IMR-90 (cell line): ENCODE results near the gene FOXD3.

Experiments
- BHLHE40 ChIP-seq: fragments of 150-350 bp; IDR thresholded peaks from 2 replicates; pipeline ENCODE4 v1.6.1; 2016; ENCODE audit warnings: mild to moderate bottlenecking, low read depth, low read length
- MAZ ChIP-seq: IDR thresholded peaks from 2 replicates; pipeline ENCODE4 v1.6.1; 2012; ENCODE audit warnings: low read depth, mild to moderate bottlenecking, low read length, improper control_type of control experiment, moderate library complexity, borderline replicate concordance
- NFE2L2 ChIP-seq: fragments of 150-350 bp; IDR thresholded peaks from 2 replicates; pipeline ENCODE4 v1.6.1; 2016; ENCODE audit warnings: low read depth, mild to moderate bottlenecking, low read length
- POLR2A ChIP-seq: IDR thresholded peaks from 2 replicates; pipeline ENCODE4 v1.6.1; 2012; ENCODE audit warnings: mild to moderate bottlenecking, low read depth, low read length
- RAD21 ChIP-seq: IDR thresholded peaks from 2 replicates; pipeline ENCODE4 v1.6.1; 2012; ENCODE audit warnings: low read length, improper control_type of control experiment
- RCOR1 ChIP-seq: IDR thresholded peaks from 2 replicates; pipeline ENCODE4 v1.6.1; 2012; ENCODE audit warnings: mild to moderate bottlenecking, low read length, improper control_type of control experiment; ENCODE audit not compliant: insufficient replicate concordance
- TF ChIP-seq, protein P1 (sequence below): conservative IDR thresholded peaks from 2 replicates; pipeline ENCODE4 v1.5.1; 2012; ENCODE audit warnings: mild to moderate bottlenecking, low read depth, low read length, improper control_type of control experiment
- TF ChIP-seq, protein P2 (sequence below): fragments of 150-350 bp; IDR thresholded peaks from 2 replicates; pipeline ENCODE4 v1.6.1; 2016; ENCODE audit warnings: low read depth, mild to moderate bottlenecking, low read length, moderate library complexity, borderline replicate concordance

DNA sequence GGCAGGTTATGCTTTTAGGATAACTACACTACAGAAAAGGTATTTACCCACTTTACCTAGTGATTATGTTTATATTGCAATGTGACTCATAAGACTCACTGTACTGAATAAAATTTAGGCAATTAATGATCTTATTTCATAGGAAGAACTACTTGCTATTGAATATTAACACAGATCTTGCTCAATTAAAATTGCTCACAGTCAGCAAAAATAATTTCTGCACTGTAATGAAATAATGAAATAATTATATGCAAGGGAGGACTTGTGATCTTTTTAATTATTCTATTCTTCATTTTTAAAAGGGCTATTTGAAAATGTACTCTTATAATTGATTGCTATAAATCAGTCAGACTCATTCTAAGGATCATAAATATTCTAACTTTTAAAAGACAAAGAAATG, 48.0 kb upstream of the FOXD3 start:
- no peak for TF ChIP-seq MAZ
- TF ChIP-seq, protein P1, sequence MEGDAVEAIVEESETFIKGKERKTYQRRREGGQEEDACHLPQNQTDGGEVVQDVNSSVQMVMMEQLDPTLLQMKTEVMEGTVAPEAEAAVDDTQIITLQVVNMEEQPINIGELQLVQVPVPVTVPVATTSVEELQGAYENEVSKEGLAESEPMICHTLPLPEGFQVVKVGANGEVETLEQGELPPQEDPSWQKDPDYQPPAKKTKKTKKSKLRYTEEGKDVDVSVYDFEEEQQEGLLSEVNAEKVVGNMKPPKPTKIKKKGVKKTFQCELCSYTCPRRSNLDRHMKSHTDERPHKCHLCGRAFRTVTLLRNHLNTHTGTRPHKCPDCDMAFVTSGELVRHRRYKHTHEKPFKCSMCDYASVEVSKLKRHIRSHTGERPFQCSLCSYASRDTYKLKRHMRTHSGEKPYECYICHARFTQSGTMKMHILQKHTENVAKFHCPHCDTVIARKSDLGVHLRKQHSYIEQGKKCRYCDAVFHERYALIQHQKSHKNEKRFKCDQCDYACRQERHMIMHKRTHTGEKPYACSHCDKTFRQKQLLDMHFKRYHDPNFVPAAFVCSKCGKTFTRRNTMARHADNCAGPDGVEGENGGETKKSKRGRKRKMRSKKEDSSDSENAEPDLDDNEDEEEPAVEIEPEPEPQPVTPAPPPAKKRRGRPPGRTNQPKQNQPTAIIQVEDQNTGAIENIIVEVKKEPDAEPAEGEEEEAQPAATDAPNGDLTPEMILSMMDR = no peak
- TF ChIP-seq NFE2L2 = no peak
- no peak for TF ChIP-seq POLR2A
- TF ChIP-seq RCOR1 = no peak
- TF ChIP-seq, protein P2, sequence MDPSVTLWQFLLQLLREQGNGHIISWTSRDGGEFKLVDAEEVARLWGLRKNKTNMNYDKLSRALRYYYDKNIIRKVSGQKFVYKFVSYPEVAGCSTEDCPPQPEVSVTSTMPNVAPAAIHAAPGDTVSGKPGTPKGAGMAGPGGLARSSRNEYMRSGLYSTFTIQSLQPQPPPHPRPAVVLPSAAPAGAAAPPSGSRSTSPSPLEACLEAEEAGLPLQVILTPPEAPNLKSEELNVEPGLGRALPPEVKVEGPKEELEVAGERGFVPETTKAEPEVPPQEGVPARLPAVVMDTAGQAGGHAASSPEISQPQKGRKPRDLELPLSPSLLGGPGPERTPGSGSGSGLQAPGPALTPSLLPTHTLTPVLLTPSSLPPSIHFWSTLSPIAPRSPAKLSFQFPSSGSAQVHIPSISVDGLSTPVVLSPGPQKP = no peak
- no peak for TF ChIP-seq BHLHE40
- TF ChIP-seq RAD21 = no peak
